HL-60 (cell line): Measurements from ENCODE around the gene SLC5A11.

Experiments
- DNase-seq, 2 experiments: peaks; one replicate each; pipeline ENCODE4 v3.0.0-alpha.2; 2010 to 2020; ENCODE audit warnings: low read depth in 1 of 2, low spot score in 1 of 2
- H3K27ac ChIP-seq: fragments of 250-450 bp; sonication (Bioruptor Pico); replicated peaks from 2 replicates; pipeline ENCODE4 v1.5.1; 2020; ENCODE audit warnings: mild to moderate bottlenecking, moderate library complexity
- H3K27me3 ChIP-seq: fragments of 250-450 bp; sonication (Bioruptor Pico); 2 replicates; pipeline ENCODE4 v1.5.1; 2021; ENCODE audit warnings: mild to moderate bottlenecking, moderate library complexity; ENCODE audit not compliant: insufficient read depth, poor library complexity, severe bottlenecking
- H3K4me3 ChIP-seq: replicated peaks from 2 replicates; pipeline ENCODE4 v1.5.1; 2011; ENCODE audit warnings: mild to moderate bottlenecking, control low read depth, low read length; ENCODE audit not compliant: insufficient read depth
- CTCF ChIP-seq: IDR thresholded peaks from one replicate; pipeline ENCODE4 v1.5.1; 2011; ENCODE audit warnings: low read length, control low read depth, inconsistent platforms; ENCODE audit not compliant: insufficient read depth
- GABPA ChIP-seq: IDR thresholded peaks from 2 replicates; pipeline ENCODE4 v1.6.1; 2012; ENCODE audit warnings: low read depth
- POLR2AphosphoS5 ChIP-seq: IDR thresholded peaks from 2 replicates; pipeline ENCODE4 v1.6.1; 2012; ENCODE audit warnings: low read depth
- SPI1 ChIP-seq: IDR thresholded peaks from 2 replicates; pipeline ENCODE4 v1.6.1; 2012; ENCODE audit warnings: low read depth, mild to moderate bottlenecking, borderline replicate concordance
- TF ChIP-seq, protein P1 (sequence below): IDR thresholded peaks from 2 replicates; pipeline ENCODE4 v1.6.1; 2012; ENCODE audit warnings: low read depth; ENCODE audit not compliant: insufficient replicate concordance

Gene SLC5A11

GRCh38 chr16:24825696-24826095, 20.1 kb upstream of the SLC5A11 start:
- TF ChIP-seq GABPA (no peak), CTCF (no peak), SPI1 (no peak), POLR2AphosphoS5 (no peak)
- TF ChIP-seq, protein P1, sequence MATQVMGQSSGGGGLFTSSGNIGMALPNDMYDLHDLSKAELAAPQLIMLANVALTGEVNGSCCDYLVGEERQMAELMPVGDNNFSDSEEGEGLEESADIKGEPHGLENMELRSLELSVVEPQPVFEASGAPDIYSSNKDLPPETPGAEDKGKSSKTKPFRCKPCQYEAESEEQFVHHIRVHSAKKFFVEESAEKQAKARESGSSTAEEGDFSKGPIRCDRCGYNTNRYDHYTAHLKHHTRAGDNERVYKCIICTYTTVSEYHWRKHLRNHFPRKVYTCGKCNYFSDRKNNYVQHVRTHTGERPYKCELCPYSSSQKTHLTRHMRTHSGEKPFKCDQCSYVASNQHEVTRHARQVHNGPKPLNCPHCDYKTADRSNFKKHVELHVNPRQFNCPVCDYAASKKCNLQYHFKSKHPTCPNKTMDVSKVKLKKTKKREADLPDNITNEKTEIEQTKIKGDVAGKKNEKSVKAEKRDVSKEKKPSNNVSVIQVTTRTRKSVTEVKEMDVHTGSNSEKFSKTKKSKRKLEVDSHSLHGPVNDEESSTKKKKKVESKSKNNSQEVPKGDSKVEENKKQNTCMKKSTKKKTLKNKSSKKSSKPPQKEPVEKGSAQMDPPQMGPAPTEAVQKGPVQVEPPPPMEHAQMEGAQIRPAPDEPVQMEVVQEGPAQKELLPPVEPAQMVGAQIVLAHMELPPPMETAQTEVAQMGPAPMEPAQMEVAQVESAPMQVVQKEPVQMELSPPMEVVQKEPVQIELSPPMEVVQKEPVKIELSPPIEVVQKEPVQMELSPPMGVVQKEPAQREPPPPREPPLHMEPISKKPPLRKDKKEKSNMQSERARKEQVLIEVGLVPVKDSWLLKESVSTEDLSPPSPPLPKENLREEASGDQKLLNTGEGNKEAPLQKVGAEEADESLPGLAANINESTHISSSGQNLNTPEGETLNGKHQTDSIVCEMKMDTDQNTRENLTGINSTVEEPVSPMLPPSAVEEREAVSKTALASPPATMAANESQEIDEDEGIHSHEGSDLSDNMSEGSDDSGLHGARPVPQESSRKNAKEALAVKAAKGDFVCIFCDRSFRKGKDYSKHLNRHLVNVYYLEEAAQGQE: no peak
- H3K27ac ChIP-seq: no peak overlapping the region
- H3K4me3 ChIP-seq: no peak overlapping the region
- no peaks in the 10 kb centered on the region for H3K27me3 ChIP-seq
- DNase-seq: no peak

GRCh38 chr16:24826096-24826690, 19.6 kb upstream of the SLC5A11 start:
- DNase-seq: no peak
- Histone ChIP-seq H3K27me3 (no peaks in the 10 kb centered on the region), H3K4me3 (no peak overlapping the region), H3K27ac (no peak overlapping the region)
- TF ChIP-seq SPI1 (no peak), CTCF (no peak), POLR2AphosphoS5 (no peak), GABPA (no peak)
- TF ChIP-seq, protein P1: no peak

- H3K27ac ChIP-seq: no peak overlapping the region
- no peak overlapping the region for H3K4me3 ChIP-seq
- DNase-seq: no peak
- TF ChIP-seq GABPA (no peak), POLR2AphosphoS5 (no peak), CTCF (no peak), SPI1 (no peak)
- TF ChIP-seq, protein P1: no peak
- no peaks in the 10 kb centered on the region for H3K27me3 ChIP-seq
Observed at GRCh38 chr16:24826817-24827566, 18.8 kb upstream of the SLC5A11 start.
